Suprapubic skin (tissue), 3 donors: ENCODE data around the gene OR2H1.

Experiments
- CTCF ChIP-seq, 2 donors: fragments of 200-600 bp in 1 of 2; fragments of 450-650 bp in 1 of 2; sonication (generic) in 1 of 2; IDR thresholded peaks; one replicate each; pipeline ENCODE4 v1.5.1; 2016 to 2019; ENCODE audit warnings: antibody characterized with exemption in 2 of 2, mild to moderate bottlenecking in 1 of 2, moderate library complexity in 1 of 2
- EP300 ChIP-seq: sonication (generic); formaldehyde crosslinking; IDR thresholded peaks from one replicate; pipeline ENCODE4 v1.6.1; 2017; ENCODE audit warnings: antibody characterized with exemption

DNA sequence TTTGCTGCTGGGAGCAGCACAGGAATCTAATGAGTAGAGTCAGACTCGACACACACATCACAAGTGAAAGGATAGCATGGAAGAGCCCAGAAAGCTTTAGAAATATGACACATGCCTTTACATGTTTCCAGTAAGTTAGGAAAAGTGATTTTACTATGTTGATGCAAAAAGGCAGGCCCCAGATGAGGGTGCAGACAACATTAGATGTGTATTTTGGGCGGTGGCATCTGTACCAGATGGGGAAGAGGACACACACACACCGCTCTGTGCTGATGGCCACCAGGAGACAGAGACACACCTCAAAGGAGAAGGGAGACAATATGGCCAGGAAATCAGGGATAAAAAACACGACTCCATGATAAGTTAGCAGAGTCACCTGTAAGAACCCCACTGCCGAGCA is 30.2 kb downstream of the OR2H1 start:
- no peak for TF ChIP-seq EP300
- TF ChIP-seq CTCF (IDR thresholded peaks at IDR 0.05) = no peak
